ENCODE measurements around the gene RBBP8NL. TPM values are rescaled to one million over a fixed set of nuclear protein-coding genes. Genes with fewer than 3 reads are reported as not detected.
"Not testable (repeated sequence)": the region's sequence is repeated elsewhere in the genome, so short reads cannot be mapped to it uniquely, and the experiment has no call there.

Gene RBBP8NL
- total and polyA plus RNA-seq, 2 experiments from 2014 or later = 0.10 to 1.1 TPM

DNA sequence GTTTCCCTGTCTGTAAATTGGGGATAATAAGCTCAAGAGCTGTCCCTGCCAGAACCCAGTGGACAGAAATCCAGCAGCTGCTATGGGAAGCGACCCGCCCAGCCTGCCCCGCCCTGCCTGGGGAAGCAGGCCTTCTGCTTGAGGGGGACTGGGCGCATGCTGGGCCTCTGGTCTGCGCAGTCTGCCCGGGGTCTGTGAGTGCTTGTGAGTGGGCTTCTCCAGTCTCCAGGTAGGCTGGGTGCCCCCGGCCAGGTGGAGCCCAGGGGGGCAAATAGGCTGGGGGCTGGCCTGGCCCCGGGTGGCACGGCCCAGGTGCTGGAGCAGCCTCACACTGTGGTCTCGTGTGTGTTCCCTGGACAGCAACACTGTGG lies 648 bp upstream of the RBBP8NL start:
- TF ChIP-seq POLR2AphosphoS5 (IDR thresholded peaks at IDR 0.05; ENCODE audit: low read depth) = no peak
- TF ChIP-seq, protein P1, sequence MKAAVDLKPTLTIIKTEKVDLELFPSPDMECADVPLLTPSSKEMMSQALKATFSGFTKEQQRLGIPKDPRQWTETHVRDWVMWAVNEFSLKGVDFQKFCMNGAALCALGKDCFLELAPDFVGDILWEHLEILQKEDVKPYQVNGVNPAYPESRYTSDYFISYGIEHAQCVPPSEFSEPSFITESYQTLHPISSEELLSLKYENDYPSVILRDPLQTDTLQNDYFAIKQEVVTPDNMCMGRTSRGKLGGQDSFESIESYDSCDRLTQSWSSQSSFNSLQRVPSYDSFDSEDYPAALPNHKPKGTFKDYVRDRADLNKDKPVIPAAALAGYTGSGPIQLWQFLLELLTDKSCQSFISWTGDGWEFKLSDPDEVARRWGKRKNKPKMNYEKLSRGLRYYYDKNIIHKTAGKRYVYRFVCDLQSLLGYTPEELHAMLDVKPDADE (IDR thresholded peaks at IDR 0.05) = no peak
- TF ChIP-seq JUNB (IDR thresholded peaks at IDR 0.05; ENCODE audit: unreplicated experiment) = no peak
- no peak for TF ChIP-seq NANOG (IDR thresholded peaks at IDR 0.05; ENCODE audit: borderline replicate concordance)
- no peak for TF ChIP-seq ZNF114 (CRISPR knock-in tag; IDR thresholded peaks at IDR 0.05)
- no peak for TF ChIP-seq EZH2phosphoT487 (IDR thresholded peaks at IDR 0.05; ENCODE audit: unreplicated experiment)
- TF ChIP-seq CREB1 (CRISPR knock-in tag; IDR thresholded peaks at IDR 0.05; ENCODE audit: low read depth) = no peak
- peaks cover 9% of the 10 kb centered on the region; the same call in 1 of the 2 replicates for H3F3A ChIP-seq (replicated peaks; ENCODE audit: low read depth)
- no peaks in the 10 kb centered on the region for H3K27me3 ChIP-seq (ENCODE audit: insufficient read depth)
- H3K36me3 Mint-ChIP-seq (ENCODE audit: low read depth) = no peaks in the 10 kb centered on the region
- H3K27me3 Mint-ChIP-seq (ENCODE audit: insufficient read depth, low read depth, poor library complexity) = peaks cover 8% of the 10 kb centered on the region
- no peaks in the 10 kb centered on the region for H3K36me3 ChIP-seq (ENCODE audit: insufficient read depth)
- no peak for DNase-seq (ENCODE audit: low spot score)
- H3K4me3 ChIP-seq = no peak overlapping the region
- no peaks in the 10 kb centered on the region for H3K79me2 ChIP-seq (replicated peaks; ENCODE audit: insufficient read depth)
- peak overlapping the region; percentile 44; the same call in 1 of the 2 replicates for H3K27ac Mint-ChIP-seq
- H3K4me3 Mint-ChIP-seq = no peak overlapping the region
- no peaks in the 10 kb centered on the region for H3K9me3 Mint-ChIP-seq
- no peak overlapping the region for H2AFZ ChIP-seq
- no peaks in the 10 kb centered on the region for H4K20me1 ChIP-seq (replicated peaks; ENCODE audit: insufficient read depth)
- H3K4me2 ChIP-seq = peak overlapping the region; percentile 69; the same call in 1 of the 2 replicates
- no peak for ATAC-seq
- 0 out of 2 replicates have a peak overlapping the region, but pooled peaks have one; percentile 55 for H3K27ac ChIP-seq (ENCODE audit: low read depth)
- H3K9me2 ChIP-seq (ENCODE audit: insufficient read depth) = no peaks in the 10 kb centered on the region
- H3K4me1 ChIP-seq (ENCODE audit: insufficient read depth) = peaks cover 27% of the 10 kb centered on the region
- H3K4me1 Mint-ChIP-seq = peaks cover 49% of the 10 kb centered on the region

- H3K4me1 ChIP-seq (ENCODE audit: insufficient read depth) = peaks cover 27% of the 10 kb centered on the region
- H3F3A ChIP-seq (replicated peaks; ENCODE audit: low read depth) = peaks cover 11% of the 10 kb centered on the region
- DNase-seq (ENCODE audit: low spot score) (peak; percentile 71), ATAC-seq (peak; percentile 75)
- Mint-ChIP-seq H3K27me3 (ENCODE audit: insufficient read depth, low read depth, poor library complexity) (peaks cover 8% of the 10 kb centered on the region), H3K4me1 (peaks cover 49% of the 10 kb centered on the region), H3K4me3 (peak overlapping the region; percentile 56), H3K36me3 (ENCODE audit: low read depth) (no peaks in the 10 kb centered on the region), H3K9me3 (no peaks in the 10 kb centered on the region), H3K27ac (no peak overlapping the region; the same call in 1 of the 2 replicates)
- peak overlapping the region; percentile 32; the same call in 1 of the 2 replicates for H3K4me3 ChIP-seq
- no peaks in the 10 kb centered on the region for H3K9me2 ChIP-seq (ENCODE audit: insufficient read depth)
- H3K27ac ChIP-seq (ENCODE audit: low read depth) = 0 out of 2 replicates have a peak overlapping the region, but pooled peaks have one; percentile 55
- no peaks in the 10 kb centered on the region for H3K27me3 ChIP-seq (ENCODE audit: insufficient read depth)
- H3K36me3 ChIP-seq (ENCODE audit: insufficient read depth) = no peaks in the 10 kb centered on the region
- no peaks in the 10 kb centered on the region for H3K79me2 ChIP-seq (replicated peaks; ENCODE audit: insufficient read depth)
- H2AFZ ChIP-seq = peak overlapping the region; percentile 59; the same call in 1 of the 2 replicates
- H4K20me1 ChIP-seq (replicated peaks; ENCODE audit: insufficient read depth) = no peaks in the 10 kb centered on the region
- H3K4me2 ChIP-seq = peak overlapping the region; percentile 69
- TF ChIP-seq CREB1 (CRISPR knock-in tag; IDR thresholded peaks at IDR 0.05; ENCODE audit: low read depth) (no peak), ZNF114 (CRISPR knock-in tag; IDR thresholded peaks at IDR 0.05) (no peak), EZH2phosphoT487 (IDR thresholded peaks at IDR 0.05; ENCODE audit: unreplicated experiment) (no peak)
Observed at GRCh38 chr20:62426699-62427131, 624 bp downstream of the RBBP8NL start.

DNA sequence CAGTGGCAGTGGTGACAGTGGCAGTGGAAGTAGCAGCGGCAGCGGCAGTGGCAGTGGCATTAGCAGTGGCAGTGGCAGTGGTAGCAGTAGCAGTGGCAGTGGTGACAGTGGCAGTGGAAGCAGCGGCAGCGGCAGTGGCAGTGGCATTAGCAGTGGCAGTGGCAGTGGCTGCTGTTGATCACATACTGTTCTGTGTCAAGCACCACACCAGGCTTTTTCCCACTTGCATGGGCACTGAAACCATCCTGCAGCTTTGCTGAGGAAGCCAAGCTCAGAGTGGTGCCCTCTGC lies 1.3 kb downstream of the RBBP8NL start:
- H2AFZ ChIP-seq; H3K27ac Mint-ChIP-seq; H3K27me3 ChIP-seq (ENCODE audit: insufficient read depth); H3K9me2 ChIP-seq (ENCODE audit: insufficient read depth); H3K36me3 Mint-ChIP-seq (ENCODE audit: low read depth); H3K27me3 Mint-ChIP-seq (ENCODE audit: insufficient read depth, low read depth, poor library complexity); H3K36me3 ChIP-seq (ENCODE audit: insufficient read depth); H3K4me3 ChIP-seq; H3K9me3 Mint-ChIP-seq; H3K4me2 ChIP-seq; DNase-seq (ENCODE audit: low spot score); ATAC-seq; H3K27ac ChIP-seq (ENCODE audit: low read depth); H4K20me1 ChIP-seq (replicated peaks; ENCODE audit: insufficient read depth); H3K4me3 Mint-ChIP-seq; H3K79me2 ChIP-seq (replicated peaks; ENCODE audit: insufficient read depth): not testable (repeated sequence)
- H3F3A ChIP-seq (replicated peaks; ENCODE audit: low read depth) = peaks cover 12% of the 10 kb centered on the region
- peaks cover 22% of the 10 kb centered on the region for H3K4me1 ChIP-seq (ENCODE audit: insufficient read depth)
- H3K4me1 Mint-ChIP-seq = peaks cover 42% of the 10 kb centered on the region

Data from GM23338 (cell line).